HG03558 (cell line): ENCODE results near the gene ZC3H7B.

Source experiments
- ATAC-seq: cut with Tn5 transposase; IDR thresholded peaks from one replicate; pipeline ENCODE4 v1.9.1; 2021; ENCODE audit warnings: moderate number of reproducible peaks; ENCODE audit not compliant: unreplicated experiment; ENCODE audit errors: extremely low read depth

Gene ZC3H7B

DNA sequence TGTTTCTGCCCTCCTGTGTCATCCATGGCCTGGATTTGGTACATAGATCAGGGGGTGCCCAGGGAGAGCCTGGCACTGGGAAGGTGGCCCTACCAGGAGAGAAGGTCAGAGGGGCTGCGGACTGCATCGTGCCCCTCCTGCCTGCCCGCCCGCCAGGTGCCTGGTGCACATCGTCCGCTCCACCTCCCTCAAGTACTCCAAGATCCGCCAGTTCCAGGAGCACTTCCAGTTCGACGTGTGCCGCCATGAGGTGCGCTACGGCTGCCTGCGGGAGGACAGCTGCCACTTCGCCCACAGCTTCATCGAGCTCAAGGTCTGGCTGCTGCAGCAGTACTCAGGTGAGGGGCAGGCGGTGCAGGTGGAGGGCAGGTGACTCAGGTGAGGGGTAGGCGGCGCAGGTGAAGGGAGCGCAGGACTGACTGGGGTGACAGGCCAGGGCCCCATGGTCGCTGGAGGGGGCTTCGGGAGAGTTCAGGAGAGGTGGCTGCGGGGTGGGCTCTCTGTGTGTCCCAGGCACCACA is 47.7 kb downstream of the ZC3H7B start:
- ATAC-seq, result no peak

DNA sequence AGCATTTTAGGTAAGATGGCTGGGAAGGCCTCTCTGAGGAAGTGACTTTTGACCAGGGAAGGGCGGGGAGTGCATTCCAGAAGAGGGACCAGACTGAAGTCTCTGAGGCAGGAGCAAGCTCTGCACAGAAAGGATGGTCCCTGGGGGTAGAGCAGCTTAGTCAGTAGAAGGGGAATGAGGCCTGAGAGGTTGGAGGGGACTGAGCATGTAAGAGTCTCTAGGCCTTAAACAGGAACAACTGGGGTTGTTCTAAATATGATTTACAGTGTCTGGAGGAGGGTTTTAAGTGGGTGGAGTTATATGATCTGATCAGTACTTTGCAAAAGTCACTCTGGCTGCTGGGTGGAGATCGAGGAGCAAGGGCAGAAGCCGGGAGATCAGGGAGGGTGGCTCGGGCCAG is 48.8 kb downstream of the ZC3H7B start:
- ATAC-seq, result no peak

DNA sequence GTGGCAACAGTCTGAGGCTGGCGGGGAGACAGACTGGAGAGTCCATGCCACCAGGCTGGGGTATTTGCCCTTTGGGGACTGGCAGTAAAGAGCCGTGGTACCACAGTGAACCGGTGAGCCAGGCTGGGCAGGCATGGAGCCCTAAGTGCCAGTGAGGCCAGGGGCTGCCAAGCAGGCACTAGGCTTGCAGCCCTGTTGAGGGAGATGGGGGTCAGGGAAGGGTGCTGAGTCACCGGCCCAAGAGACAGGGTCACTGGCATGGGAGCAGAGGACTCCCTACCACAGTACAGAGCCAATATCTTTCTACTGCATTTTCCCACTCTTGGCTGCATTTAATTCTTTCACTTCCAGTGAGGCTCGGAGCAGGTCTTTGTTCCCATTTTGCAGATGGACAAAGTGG is 49.7 kb downstream of the ZC3H7B start:
- no peak for ATAC-seq

DNA sequence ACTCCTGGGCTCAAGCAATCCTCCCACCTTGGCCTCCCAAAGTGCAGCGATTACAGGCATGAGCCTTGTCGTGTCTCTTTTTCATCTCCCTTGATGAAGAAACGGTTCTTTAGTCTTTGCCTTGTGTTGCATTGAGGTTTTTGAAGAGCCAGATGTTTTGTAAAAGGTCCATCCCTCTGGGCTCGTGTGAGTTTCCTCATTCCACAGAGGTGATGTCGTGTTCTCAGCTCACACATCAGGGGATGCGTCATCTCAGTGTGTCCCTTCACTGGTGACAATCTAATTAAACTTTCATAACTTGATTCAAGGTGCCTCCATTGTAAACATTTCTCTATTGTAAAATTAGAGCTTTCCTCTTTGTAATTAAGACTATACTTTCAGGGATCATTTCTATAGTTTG is 50.7 kb downstream of the ZC3H7B start:
- no peak for ATAC-seq

DNA sequence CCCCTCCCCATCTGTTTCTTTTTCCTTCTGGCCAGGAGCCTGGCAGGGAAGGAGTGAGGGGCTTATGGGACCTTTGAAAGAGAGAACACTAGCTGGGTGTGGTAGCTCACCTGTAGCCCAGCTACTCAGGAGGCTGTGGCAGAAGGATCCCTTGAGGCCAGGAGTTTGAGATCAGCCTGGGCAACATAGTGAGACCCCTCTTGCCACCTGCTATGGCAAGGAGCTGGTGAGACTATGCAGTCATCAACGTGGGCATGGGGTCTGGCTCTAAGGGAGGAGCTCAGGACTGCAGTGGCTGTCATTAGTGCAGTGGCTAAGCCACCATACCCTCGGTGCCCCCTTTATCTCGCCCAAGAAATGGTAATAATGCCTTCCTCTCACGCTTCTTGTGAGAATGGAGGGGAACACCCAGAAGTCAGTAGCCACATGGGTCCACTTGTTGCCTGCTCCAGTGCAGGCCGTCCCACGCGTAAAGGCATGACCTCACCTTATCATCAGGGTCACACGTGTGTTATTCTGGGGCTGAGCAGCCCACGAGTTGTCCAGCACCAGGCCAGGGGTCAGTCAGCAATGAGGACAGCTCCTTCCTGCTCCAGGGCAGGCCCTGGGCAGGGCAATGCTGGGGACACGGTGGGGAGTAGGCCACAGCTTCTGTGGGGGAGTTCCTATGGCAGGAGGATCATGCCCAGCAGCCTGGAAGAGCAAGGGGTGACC is 52.7 kb downstream of the ZC3H7B start:
- ATAC-seq, result no peak

DNA sequence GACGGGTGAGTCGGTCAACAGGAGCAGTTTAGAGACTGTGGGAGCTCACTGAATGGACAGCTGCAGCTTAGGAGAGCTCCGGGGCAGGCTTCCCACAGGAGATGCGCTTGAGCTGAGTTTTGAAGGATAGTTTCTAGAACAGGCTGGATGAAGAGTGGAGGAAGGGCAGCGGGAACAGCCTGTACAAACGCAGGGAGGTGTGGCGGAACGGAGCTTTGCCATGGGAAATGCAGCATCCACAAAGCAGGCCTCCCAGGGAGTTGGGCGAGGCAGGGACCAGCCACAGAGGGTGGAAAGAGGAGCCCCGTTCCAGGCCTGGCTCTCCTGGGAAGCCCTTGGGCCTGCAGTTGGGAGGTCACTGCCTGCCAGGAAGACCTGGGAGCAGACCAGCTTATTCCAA is 53.7 kb downstream of the ZC3H7B start:
- ATAC-seq, result no peak

DNA sequence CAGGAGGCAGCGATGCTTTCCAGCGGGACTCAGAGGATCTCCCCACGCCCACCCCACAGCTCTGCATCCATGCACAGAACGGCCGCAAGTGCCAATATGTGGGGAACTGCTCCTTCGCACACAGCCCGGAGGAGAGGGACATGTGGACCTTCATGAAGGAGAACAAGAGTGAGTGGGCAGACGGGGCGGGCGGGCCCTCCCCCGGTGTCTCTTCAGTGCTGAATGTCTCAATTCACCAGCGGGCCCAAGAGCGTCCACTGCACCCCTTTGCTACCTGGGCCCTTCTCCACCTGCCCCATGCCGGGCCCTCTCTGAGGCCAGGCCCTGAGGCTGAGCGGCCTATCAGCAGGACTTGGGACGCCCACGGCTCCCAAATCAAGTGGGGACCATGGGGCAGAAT is 54.6 kb downstream of the ZC3H7B start:
- no peak for ATAC-seq

DNA sequence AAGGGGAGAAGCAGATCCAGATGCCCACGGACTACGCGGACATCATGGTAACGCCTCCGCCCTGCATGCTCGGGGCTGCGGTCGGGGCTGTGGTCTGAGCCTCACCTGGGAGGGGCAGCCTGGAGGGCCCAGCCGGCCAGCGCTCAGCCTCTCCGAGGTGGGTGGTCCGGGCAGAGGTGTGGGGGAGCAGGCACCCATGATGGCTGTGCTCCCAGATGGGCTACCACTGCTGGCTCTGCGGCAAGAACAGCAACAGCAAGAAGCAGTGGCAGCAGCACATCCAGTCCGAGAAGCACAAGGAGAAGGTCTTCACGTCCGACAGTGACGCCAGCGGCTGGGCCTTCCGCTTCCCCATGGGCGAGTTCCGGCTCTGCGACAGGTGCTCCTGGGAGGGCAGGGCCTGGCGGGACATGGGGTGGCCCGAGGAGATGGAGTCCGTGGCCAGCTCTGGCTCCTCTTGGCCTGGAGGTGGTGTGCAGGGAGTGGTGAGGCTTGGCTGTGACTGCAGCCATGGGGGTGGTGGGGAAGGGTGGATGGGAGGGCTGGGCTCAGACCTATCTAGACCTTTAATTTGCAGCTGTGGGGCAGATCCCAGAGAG is 55.2 kb downstream of the ZC3H7B start:
- no peak for ATAC-seq

DNA sequence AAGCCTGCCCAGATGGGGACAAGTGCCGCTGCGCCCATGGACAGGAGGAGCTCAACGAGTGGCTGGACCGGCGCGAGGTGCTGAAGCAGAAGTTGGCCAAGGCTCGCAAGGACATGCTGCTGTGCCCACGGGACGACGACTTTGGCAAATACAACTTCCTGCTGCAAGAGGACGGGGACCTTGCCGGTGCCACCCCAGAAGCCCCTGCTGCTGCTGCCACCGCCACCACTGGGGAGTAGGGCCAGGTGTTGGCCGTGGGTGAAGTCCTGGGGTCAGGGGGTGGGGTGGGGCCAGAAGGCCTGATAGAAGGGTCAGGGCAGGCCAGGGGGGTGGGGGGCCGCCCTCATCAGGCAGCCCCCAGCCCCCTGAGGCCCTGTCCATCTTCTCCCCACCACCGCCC is 55.9 kb downstream of the ZC3H7B start:
- ATAC-seq, result no peak

DNA sequence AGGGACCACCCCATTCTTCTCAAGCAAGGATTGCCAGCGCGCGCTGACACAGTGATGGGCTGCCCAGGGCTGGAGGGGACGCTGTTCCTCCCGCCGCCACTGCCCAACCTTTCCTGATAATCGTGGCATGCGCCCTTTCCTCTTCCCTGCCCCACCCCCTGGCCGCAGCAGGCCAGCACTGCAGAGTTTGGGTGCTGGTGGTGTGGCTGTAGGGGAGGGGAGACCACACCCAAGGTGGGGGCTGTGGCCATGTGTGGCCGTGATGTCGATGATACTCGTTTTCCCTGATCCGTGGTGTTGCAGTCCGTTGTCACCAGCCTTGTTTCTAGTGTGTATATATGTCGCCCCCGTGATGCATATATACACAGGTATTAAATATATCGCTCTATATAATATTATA is 57.6 kb downstream of the ZC3H7B start:
- ATAC-seq, result no peak

DNA sequence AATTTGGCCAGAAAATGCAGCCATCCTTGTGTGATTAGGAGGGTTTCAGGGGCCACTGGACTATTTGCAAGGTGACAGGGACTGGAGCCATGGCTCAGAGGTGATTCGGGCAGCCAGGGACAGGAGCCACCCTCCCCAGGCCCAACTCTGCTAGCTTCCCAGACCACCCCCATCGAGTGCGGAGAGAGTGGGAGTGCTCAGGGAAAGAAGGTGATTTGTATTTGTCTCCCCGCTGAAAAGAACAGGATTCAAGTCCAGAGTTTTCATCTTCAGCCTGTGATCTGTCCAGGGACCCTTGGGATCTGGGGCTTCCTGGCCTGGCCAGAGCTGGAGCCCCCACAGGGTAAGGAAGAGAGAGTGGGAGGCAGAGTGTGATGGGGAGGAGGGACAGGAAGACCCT is 58.1 kb downstream of the ZC3H7B start:
- no peak for ATAC-seq

DNA sequence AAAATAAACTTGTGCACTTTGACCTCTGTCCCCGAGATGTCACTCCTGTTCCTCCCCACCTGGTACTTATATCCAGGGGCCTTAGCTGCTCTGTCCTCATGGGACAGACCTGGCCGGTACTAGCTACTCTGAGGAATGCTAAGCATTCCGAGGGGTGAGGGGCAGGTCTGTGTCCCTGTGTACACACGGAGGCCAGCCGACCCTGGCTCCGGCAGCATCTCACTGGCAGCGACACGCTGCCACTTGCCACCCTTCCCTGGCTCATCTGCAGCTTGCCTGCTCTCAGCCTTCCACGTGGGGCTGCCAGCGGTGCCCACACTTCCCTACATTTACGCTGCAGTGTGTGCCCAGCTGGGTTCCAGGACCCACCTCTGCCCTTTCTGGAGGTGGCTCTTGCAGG is 58.8 kb downstream of the ZC3H7B start:
- ATAC-seq, result no peak

DNA sequence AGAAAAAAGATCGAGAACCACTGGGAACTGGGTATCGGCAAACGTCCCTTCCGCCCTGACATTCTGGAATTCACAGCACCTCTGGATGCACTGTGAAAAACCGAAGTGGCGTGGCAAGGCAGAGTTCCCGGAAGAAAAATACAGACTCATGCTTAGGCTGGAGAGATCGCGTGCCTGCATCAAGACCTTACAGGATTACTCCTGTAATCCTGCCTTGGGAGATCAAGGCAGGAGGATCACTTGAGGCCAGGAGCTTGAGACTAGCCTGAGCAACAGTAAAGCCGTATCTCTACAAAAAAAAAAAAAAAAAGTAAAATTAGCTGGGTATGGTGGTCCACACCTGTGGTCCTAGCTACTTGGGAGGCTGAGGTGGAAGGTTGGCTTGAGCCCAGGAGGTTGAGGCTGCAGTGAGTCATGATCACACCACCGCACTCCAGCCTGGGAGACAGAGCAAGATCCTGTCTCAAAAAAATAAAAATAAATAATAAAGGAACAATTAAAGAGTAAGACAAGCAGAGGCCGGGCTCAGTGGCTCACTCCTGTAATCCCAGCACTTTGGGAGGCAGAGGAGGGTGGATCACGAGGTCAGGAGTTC is 60.5 kb downstream of the ZC3H7B start:
- ATAC-seq, result no peak

DNA sequence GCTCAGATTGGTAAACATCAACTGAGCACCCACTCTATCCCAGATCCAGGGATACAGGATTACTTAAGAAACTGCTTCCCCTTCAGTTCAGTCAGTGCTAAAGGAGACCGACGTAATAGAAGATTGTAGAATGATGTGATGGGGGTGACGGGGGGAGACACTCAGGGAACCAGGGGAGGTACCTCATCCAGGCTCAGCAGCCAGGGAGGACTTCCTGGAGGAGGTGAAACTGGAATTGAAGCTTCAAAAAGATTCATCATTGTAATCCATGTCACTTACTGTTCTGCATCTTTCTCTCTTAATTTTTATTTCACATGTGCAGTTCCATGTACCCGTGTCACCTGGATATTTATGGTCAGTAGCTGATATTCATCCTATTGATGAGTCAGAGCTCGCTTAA is 61.3 kb downstream of the ZC3H7B start:
- ATAC-seq, result no peak

DNA sequence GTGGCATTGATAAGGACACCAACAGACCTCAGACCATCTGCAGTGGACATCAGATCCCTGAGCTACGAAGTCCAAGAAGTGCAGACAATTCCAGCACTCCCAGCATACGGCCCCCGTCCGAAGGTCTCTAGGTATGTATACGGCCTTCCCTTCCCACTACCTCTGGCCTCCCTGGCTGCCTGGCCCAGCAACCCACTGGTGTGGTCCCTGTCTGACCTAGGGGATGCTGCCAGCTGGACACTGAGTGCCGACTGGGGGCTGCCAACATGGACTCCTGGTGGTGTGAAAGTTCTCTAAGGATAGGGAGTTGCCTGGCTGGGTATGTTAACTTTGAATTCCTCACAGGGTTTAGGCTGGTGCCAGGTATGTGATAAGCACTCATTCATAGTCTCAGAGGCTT is 62.9 kb downstream of the ZC3H7B start:
- ATAC-seq, result no peak

DNA sequence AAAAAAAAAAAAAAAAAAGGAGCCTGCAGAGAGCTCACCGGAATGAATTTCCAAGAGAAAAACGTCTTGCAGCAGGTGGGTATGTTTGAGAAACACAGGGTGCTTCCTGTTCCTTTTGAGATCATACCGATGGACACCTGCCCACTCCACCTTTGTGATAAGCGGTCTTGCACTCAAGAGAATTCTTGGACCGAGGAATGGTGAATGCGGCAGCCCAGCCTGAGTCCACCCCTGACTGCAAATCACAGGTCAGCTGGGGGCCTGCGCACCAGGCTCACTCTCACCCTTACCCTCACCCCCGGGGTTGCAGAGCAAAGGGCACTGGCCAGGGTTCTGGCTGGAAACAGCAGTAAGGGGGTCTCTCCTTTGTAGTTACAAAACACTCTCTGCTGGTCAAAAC is 63.6 kb downstream of the ZC3H7B start:
- ATAC-seq, result no peak

DNA sequence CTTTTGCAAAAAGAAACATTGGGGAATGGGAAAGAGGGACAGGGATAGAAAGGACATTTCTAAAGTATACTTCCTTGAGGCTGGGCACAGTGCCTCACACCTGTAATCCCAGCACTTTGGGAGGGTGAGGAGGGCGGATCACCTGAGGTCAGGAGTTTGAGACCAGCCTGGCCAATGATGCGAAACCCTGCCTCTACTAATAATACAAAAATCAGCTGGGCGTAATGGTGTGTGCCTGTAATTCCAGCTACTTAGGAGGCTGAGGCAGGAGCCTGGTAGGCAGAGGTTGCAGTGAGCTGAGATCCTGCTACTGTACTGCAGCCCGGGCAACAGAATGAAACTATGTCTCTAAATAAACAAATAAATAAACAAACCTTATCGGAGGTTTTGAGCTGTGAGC is 64.1 kb downstream of the ZC3H7B start:
- no peak for ATAC-seq

DNA sequence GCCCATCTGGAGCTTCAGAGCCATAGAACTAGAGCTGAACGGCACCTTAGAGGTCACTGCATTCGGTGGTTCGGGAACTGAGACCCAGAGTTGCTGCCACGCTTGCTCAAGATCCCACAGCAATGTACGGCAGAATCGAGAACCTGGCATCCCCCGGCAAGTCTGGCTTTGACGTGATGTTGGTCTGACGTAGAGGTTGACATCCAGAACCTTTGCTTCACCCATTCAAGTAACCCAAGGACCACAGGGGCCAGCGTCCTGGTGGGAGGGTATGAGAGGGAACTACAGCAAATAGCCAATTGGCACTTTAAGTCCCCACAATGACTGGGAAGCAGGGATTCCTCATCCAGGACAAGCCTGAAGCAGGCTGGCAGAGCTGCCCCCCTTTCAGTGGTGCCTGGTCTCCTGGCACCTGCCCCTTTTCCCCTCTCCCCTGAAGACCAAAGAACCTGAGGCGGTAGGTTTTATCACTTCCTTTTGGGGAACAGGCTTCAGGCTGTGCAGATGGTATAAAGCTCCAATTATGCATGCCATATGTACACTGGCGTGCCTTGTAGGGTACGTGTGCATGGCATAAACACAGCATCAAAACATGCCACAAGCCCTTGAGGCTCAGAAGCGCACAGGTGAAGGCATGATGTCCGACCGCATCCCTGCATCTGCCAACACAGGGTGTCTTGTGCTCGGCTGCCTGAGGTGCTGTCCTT is 65.2 kb downstream of the ZC3H7B start:
- ATAC-seq, result no peak

DNA sequence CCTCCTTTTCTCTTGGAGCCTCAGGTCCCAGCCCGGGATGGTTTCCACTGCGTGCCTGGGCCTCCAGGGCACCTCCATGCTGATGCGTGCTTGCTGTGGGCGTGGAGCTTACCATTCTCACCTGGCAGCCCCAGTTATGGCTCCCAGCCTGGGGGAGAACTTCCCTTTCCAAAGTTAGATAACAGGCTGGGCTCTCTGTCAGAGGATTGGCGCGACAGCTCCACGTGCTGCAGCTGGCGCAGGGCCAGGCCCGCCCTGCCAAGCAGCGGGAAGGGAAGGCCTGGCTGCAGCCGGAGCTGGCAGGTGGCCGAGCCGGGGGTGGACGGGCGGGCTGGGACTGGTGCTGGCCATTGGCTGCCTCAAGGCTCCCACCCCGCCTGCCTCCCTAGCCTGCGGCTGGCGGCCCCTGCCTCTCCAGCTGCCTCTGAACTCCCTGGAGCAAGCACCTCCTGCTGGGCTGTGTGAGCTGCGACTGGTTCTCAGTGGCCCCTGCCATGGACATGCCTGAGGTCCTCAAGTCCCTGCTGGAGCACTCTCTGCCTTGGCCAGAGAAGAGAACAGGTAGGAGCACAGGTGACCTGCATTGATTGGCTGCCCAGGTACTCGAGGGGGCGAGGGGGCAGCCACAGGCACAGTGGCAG is 65.8 kb downstream of the ZC3H7B start:
- ATAC-seq, result no peak

DNA sequence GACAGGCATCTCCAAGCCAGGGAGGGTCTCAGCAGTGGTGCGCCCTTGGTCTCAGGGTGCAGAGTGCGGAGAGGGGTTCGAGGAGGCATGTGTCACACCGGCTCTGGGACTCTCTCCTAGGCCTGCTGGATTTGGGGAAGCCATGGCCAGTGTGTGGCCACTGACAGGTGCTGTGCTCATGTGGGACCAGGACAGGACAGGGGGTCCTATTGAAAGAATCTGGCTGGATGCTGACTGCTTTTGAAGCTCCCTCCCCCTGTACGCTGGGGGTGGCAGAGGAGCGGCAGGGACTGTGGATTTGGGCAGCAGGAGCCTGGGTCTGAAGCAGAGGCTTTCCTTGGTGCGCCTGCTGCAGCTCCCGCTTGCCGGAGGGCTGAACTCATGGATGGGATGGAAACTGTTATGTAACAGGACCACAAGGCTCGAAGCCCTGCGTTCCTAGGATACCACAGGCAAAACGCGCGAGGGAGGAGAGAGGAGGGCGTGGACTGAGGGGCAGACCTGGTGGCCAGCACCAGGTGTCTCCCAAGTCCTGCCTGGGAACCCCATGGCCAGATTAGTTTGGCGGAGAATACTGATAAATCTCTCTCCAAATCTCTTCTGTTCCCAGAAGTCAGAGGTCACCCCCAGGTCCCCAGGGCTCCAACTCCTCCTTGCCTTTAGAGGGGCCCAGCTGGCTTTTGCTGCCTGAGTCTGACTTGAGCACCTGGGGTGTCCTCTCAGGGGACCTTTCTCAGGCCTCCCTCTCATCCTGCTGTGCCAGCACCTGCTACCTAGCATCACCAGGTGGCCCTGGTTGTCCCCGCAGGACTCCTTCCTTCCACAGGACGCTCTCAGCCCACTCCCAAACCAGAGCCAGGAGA is 66.6 kb downstream of the ZC3H7B start:
- ATAC-seq, result no peak
